SK-N-MC (cell line): ENCODE measurements around the gene OR2K2.

Source experiments
- EZH2 ChIP-seq: fragments of 200-600 bp; sonication (generic); IDR thresholded peaks from one replicate; pipeline ENCODE4 v1.6.1; 2017; ENCODE audit warnings: antibody characterized with exemption
- POLR2AphosphoS5 ChIP-seq: IDR thresholded peaks from 2 replicates; pipeline ENCODE4 v1.6.1; 2012; ENCODE audit warnings: mild to moderate bottlenecking, low read depth, low read length, borderline replicate concordance

DNA sequence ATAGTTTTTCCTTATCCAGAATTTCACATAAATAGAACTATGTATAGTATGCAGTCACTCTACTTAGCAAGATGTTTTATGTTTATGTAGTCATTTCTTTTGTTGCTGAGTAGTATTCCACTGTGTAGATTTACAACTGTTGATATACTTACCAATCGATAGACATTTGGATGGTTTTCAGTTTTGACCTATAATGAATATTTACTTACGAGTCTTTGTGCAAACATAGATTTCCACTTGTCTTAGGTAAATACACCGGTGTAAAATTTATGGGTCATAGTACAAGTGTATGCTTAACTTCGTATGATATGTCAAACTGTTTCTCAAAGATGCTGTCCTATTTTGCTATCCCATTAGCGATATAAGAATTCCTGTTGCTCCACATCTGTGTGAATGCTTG, 19.7 kb upstream of the OR2K2 start:
- no peak for TF ChIP-seq EZH2
- TF ChIP-seq POLR2AphosphoS5: no peak
